ENCODE results near the gene HMGB2.

- no peak for TF ChIP-seq CTCF (IDR thresholded peaks at IDR 0.05)
- TF ChIP-seq POLR2A (IDR thresholded peaks at IDR 0.05): no peak
- no peak for TF ChIP-seq POLR2AphosphoS5 (IDR thresholded peaks at IDR 0.05)
Measured at GRCh38 chr4:173370130-173370476, 35.9 kb upstream of the HMGB2 start.
